T-helper 22 cell (primary cell): ENCODE measurements around the gene XIRP2.

Experiments used
- DNase-seq: peaks from one replicate; pipeline ENCODE4 v3.0.0-alpha.2; 2020; ENCODE audit warnings: low read depth

XIRP2 gene

GRCh38 chr2:167293943-167294775, 405.9 kb downstream of the XIRP2 start:
- no peak for DNase-seq

GRCh38 chr2:167294776-167295140, 406.5 kb downstream of the XIRP2 start:
- DNase-seq = no peak

GRCh38 chr2:167297292-167297691, 409.0 kb downstream of the XIRP2 start:
- no peak for DNase-seq

GRCh38 chr2:167298017-167298416, 409.7 kb downstream of the XIRP2 start:
- DNase-seq = no peak
